Right kidney (tissue), 1 donor: ENCODE results near the gene FAM120A.

ENCODE experiments used
- DNase-seq: peaks from one replicate; pipeline ENCODE4 v3.0.0-alpha.2; 2016

The FAM120A gene

GRCh38 chr9:93557366-93558137, 106.1 kb downstream of the FAM120A start:
- DNase-seq = no peak

DNA sequence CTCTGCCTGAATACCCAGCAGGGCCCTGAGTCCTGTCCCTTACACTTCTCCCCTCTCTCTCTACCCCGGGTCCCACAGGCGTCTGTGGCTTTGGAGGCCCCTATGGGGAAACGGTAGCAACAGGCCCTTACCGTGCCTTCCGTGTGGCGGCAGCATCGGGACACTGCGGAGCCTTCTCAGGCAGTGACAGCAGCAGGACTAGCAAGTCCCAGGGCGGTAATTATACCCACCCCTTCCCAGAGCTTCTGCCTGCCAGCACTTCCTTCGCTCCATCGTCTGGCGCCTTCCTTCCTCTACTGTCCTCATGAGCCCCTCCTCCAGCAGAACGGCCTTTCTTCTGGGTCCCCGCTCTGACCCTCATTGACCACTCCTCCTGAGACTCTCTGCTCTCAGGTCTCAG, 107.0 kb downstream of the FAM120A start:
- DNase-seq = no peak

- DNase-seq = no peak
These were observed 109.5 kb downstream of the FAM120A start for GRCh38 chr9:93560991-93561390.

DNA sequence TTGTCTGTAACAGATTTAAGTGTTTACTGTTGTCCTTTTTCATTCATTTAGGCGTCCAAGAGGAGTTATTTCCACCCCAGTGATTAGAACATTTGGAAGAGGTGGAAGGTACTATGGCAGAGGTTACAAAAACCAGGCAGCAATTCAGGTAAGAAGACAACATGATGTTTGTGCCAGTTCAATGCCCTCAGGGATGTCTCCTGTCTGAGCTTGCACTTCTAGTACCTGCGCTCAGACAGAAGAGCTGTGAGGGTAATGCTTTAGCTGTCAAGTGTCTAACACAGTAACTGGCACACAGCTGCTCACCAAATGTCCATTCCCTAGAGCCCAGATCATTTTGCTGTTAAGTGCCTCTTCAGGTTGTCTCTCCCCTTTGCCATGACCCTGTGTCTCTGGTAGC, 110.7 kb downstream of the FAM120A start:
- no peak for DNase-seq

GRCh38 chr9:93565089-93565488, 113.6 kb downstream of the FAM120A start:
- DNase-seq = no peak

DNA sequence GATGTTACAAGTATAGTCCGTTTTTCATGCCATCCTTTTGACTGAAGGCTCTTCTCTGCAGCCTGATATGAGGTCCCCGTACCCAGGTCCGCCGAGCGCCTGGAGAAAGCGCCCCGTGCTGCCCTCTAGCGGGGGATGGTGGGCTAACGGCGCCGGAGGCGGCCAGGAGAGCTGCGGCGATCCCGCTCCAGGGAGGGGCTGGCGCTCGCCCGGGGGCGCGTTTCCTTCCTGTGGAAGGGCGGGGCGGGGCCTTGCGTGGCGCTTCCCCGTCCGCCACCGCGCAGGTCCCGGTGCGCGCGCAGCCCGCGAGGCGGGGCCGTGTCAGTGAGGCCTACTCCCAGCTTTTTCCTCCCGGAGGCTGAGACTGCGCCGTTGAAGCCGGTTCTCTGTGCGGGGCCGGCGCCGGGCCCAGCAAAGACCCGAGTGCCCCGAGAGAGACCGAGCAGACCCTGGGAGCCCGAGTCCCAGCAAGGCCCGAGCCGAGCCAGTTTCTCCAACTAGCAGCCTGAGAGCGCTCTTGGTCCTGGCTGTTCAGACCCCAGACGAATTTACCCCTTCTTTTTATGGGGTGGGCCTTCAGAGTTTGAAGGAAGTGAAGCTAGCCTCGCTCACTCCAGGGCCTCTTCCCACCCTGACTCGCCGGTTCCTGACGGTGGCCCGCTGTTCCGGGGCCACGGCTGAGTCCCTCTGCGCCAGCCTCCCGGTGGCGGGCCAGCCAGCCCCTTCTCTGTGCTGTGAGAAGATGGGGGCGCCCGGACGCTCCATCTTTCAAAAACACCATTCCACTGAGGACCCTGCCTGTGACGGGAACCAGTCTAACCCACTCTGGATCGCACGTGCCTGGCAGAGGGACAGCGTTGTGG, 115.2 kb downstream of the FAM120A start:
- peak; percentile 93 for DNase-seq

DNA sequence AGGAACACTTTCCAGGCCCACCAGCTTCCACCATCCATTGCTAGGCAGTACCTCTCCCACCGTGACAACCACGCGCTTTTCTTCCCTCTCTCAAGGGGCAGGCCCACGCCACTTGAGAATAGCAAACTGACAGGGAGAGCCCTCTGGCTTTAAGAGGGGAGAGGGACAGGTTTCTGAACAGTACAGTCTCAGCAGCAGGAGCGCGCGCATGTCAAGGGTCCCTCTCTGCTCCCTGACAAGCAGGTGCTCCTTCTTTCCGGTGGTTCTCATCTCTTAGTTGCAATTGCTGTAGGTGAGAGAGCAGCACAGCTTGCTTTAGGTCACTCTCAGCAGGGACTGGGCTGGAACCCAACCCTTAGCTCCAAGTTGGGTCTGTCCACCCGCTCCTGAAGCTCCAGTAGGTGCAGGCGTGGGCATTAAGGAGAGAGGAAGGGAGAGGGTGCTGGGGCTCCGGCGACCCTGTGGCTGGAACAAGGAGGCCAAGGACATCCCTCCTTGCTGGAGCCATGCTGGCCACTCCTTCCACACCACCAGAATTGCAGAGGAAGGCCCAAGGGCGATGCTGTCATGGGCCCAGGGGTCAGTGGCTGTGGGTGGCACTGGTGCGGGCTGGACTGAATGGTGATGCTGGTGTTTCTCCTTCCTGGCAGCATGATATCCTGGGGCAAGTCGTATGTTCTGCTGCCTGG, 115.9 kb downstream of the FAM120A start:
- no peak for DNase-seq

GRCh38 chr9:93568169-93568568, 116.7 kb downstream of the FAM120A start:
- DNase-seq = no peak

- DNase-seq = no peak
These were observed 118.2 kb downstream of the FAM120A start for GRCh38 chr9:93569621-93570174.

DNA sequence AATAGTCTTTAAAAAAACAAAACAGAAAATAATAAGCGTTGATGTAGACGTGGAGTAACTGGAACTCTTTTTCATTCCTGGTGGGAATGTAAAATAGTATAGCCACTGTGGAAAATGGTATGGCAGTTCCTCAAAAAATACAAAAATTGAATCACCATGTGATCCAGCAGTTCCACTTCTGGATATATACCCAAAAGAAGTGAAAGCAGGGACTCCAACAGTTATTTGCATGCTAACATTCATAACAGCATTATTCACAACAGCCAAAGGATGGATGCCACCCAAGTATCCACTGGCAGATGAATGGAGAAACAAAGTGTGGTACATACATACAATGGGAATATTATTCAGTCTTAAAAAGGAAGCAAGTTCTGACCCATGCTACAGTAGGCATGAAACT, 120.7 kb downstream of the FAM120A start:
- DNase-seq = no peak

GRCh38 chr9:93572636-93573515, 121.4 kb downstream of the FAM120A start:
- no peak for DNase-seq

GRCh38 chr9:93573516-93573828, 122.0 kb downstream of the FAM120A start:
- no peak for DNase-seq

GRCh38 chr9:93574091-93574899, 122.8 kb downstream of the FAM120A start:
- no peak for DNase-seq

- no peak for DNase-seq
These were observed 123.7 kb downstream of the FAM120A start for GRCh38 chr9:93574900-93575795.

DNA sequence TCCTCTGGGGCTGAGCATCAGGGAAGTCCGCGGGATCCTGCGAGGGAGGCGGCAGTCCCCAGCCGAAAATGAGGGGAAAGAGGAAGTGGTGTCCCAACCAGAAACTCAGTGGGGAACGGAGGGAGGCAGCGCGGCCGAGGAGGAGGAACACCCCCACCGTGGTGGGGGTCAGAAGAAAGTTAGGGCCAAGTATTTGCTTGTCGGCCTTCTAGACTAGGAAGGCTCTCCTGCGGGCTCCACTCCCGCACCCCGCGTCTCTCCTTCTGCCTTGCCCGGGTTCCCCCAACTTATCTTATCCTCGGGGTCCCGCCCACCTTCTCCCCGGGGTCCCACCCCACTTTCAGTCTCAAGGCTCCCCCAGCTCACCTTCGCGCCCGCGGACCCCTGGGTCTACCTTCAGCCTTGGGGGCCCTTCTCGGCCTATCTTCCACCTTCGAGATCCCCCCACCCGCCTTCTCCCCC, 124.3 kb downstream of the FAM120A start:
- DNase-seq = peak; percentile 84

- peak; percentile 27 for DNase-seq
These were observed 125.0 kb downstream of the FAM120A start, which contains the start of gene PHF2 for GRCh38 chr9:93576258-93577077. Gene PHF2 (plus strand): TSS chr9:93576584. CDS start chr9:93576774, 190 bp downstream.

GRCh38 chr9:93577078-93577974, 125.8 kb downstream of the FAM120A start:
- peak; percentile 72 for DNase-seq
